ENCODE measurements around the gene TRIO.

The TRIO gene

DNA sequence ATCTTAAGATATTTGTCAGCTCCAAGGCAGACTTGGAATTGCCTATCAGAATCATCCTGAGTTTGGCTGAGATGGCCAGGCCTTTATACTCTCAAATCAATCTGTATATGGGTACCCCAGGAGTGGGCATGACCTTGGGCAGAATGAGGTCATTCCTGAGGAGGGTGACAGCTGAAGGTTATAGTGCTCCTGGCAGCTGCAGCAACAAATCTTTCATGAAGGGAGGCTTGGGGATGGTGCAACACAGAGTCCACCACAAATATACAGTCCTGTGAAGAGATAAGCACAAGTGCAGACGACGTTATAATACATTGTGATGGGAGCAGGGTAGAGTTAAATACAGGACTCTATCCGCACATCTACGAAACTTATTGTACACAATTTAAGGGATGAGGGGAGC lies 21.1 kb upstream of the TRIO start:
- H3F3A ChIP-seq (ENCODE audit: insufficient read depth, low read length): no peaks in the 10 kb centered on the region
- H3K79me2 ChIP-seq (ENCODE audit: low read length): no peaks in the 10 kb centered on the region
- no peaks in the 10 kb centered on the region for H4K20me1 ChIP-seq (ENCODE audit: insufficient read depth, low read length)
- no peaks in the 10 kb centered on the region for H3K9me3 ChIP-seq (replicated peaks; ENCODE audit: insufficient read depth, low read length)
- H3K4me2 ChIP-seq (ENCODE audit: low read depth, low read length): no peak overlapping the region
- no peaks in the 10 kb centered on the region for H3K36me3 ChIP-seq (replicated peaks; ENCODE audit: insufficient read depth, low read length)
- TF ChIP-seq, protein P1, sequence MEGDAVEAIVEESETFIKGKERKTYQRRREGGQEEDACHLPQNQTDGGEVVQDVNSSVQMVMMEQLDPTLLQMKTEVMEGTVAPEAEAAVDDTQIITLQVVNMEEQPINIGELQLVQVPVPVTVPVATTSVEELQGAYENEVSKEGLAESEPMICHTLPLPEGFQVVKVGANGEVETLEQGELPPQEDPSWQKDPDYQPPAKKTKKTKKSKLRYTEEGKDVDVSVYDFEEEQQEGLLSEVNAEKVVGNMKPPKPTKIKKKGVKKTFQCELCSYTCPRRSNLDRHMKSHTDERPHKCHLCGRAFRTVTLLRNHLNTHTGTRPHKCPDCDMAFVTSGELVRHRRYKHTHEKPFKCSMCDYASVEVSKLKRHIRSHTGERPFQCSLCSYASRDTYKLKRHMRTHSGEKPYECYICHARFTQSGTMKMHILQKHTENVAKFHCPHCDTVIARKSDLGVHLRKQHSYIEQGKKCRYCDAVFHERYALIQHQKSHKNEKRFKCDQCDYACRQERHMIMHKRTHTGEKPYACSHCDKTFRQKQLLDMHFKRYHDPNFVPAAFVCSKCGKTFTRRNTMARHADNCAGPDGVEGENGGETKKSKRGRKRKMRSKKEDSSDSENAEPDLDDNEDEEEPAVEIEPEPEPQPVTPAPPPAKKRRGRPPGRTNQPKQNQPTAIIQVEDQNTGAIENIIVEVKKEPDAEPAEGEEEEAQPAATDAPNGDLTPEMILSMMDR (IDR thresholded peaks at IDR 0.05; ENCODE audit: low read length): no peak
- TF ChIP-seq EZH2 (optimal IDR thresholded peaks at IDR 0.05; ENCODE audit: low read depth, low read length): no peak
- TF ChIP-seq EZH2phosphoT487 (IDR thresholded peaks at IDR 0.05; ENCODE audit: low read length): no peak
- H3K4me1 ChIP-seq (ENCODE audit: low read length): no peaks in the 10 kb centered on the region
- H3K4me3 ChIP-seq (ENCODE audit: low read length): no peak overlapping the region
- H3K9ac ChIP-seq (ENCODE audit: low read length): no peak overlapping the region
- H3K27ac ChIP-seq (ENCODE audit: low read length): no peak overlapping the region
- H3K27me3 ChIP-seq (replicated peaks; ENCODE audit: insufficient read depth, low read length): no peaks in the 10 kb centered on the region
- no peaks in the 10 kb centered on the region for H3K9me2 ChIP-seq (replicated peaks; ENCODE audit: insufficient read depth, low read length)
- no peak for DNase-seq
- H2AFZ ChIP-seq (ENCODE audit: low read length): no peak overlapping the region

DNA sequence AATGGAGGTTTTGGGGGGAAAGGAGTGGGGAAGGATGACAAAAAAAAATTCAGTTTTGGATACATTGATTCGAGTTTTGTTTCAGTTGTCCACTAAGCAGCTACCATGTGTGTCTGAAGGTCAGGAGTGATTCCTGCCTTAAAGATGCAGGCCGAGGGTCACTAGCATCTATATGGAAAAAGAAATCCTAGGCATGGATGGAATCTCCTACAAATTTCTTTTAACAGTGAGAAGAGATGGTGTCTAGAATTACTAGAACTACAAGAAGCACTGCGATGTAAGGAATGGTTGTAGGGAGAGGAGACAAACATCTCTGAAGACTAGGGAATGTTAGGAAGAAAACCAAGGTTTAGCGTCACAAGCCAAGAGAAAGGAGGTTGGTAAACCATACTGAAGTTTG lies 19.6 kb upstream of the TRIO start:
- DNase-seq: no peak
- H3K9me3 ChIP-seq (replicated peaks; ENCODE audit: insufficient read depth, low read length): no peaks in the 10 kb centered on the region
- H3F3A ChIP-seq (ENCODE audit: insufficient read depth, low read length): no peaks in the 10 kb centered on the region
- H3K27me3 ChIP-seq (replicated peaks; ENCODE audit: insufficient read depth, low read length): no peaks in the 10 kb centered on the region
- no peak overlapping the region for H3K27ac ChIP-seq (ENCODE audit: low read length)
- TF ChIP-seq EZH2phosphoT487 (IDR thresholded peaks at IDR 0.05; ENCODE audit: low read length) (no peak), EZH2 (optimal IDR thresholded peaks at IDR 0.05; ENCODE audit: low read depth, low read length) (no peak)
- TF ChIP-seq, protein P1 (IDR thresholded peaks at IDR 0.05; ENCODE audit: low read length): no peak
- no peak overlapping the region for H3K4me2 ChIP-seq (ENCODE audit: low read depth, low read length)
- H2AFZ ChIP-seq (ENCODE audit: low read length): no peak overlapping the region
- H4K20me1 ChIP-seq (ENCODE audit: insufficient read depth, low read length): no peaks in the 10 kb centered on the region
- no peak overlapping the region for H3K9ac ChIP-seq (ENCODE audit: low read length)
- no peaks in the 10 kb centered on the region for H3K9me2 ChIP-seq (replicated peaks; ENCODE audit: insufficient read depth, low read length)
- no peaks in the 10 kb centered on the region for H3K4me1 ChIP-seq (ENCODE audit: low read length)
- H3K4me3 ChIP-seq (ENCODE audit: low read length): no peak overlapping the region
- no peaks in the 10 kb centered on the region for H3K36me3 ChIP-seq (replicated peaks; ENCODE audit: insufficient read depth, low read length)
- H3K79me2 ChIP-seq (ENCODE audit: low read length): no peaks in the 10 kb centered on the region

DNA sequence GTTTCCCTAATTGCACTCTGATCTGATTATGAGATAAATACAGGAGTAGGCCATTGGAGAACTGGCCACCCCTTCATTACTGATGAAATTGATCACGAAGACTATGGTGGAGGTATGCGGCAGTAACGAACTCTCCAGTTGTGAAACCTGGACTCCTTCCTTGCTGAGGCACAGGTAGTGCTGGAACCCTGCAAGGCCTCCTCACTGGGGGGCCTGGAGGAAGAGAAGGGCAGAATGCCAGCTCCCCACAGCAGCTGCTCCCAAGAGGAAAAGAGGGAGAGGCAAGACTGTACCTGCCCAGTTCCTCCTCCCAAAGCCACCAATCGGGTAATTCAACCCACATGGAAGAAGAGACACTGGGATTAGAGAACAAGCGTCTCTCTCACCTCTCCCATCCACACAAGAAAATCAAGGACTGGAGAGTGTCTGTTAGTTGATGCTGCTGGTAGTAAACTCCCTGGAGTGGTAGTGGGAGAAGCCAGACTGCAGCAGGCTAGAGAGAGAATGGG lies 19.1 kb upstream of the TRIO start:
- Histone ChIP-seq H3K36me3 (replicated peaks; ENCODE audit: insufficient read depth, low read length) (no peaks in the 10 kb centered on the region), H3K27ac (ENCODE audit: low read length) (no peak overlapping the region), H3K4me1 (ENCODE audit: low read length) (no peaks in the 10 kb centered on the region), H3K9me3 (replicated peaks; ENCODE audit: insufficient read depth, low read length) (no peaks in the 10 kb centered on the region), H4K20me1 (ENCODE audit: insufficient read depth, low read length) (no peaks in the 10 kb centered on the region), H3K4me2 (ENCODE audit: low read depth, low read length) (no peak overlapping the region), H3K79me2 (ENCODE audit: low read length) (no peaks in the 10 kb centered on the region), H3K27me3 (replicated peaks; ENCODE audit: insufficient read depth, low read length) (no peaks in the 10 kb centered on the region), H2AFZ (ENCODE audit: low read length) (no peak overlapping the region), H3K9ac (ENCODE audit: low read length) (no peak overlapping the region), H3K9me2 (replicated peaks; ENCODE audit: insufficient read depth, low read length) (no peaks in the 10 kb centered on the region), H3K4me3 (ENCODE audit: low read length) (no peak overlapping the region), H3F3A (ENCODE audit: insufficient read depth, low read length) (no peaks in the 10 kb centered on the region)
- DNase-seq: no peak
- no peak for TF ChIP-seq EZH2phosphoT487 (IDR thresholded peaks at IDR 0.05; ENCODE audit: low read length)
- no peak for TF ChIP-seq EZH2 (optimal IDR thresholded peaks at IDR 0.05; ENCODE audit: low read depth, low read length)
- TF ChIP-seq, protein P1 (IDR thresholded peaks at IDR 0.05; ENCODE audit: low read length): no peak
